PFSK-1 (cell line): ENCODE results near the gene PITPNM2.

ENCODE experiments used
- FOXP2 ChIP-seq: optimal IDR thresholded peaks from 2 replicates; pipeline ENCODE3; 2011; ENCODE audit warnings: borderline replicate concordance, control low read depth, inconsistent platforms; ENCODE audit not compliant: insufficient read depth; ENCODE audit errors: extremely low read length, extremely low read depth
- POLR2AphosphoS5 ChIP-seq: IDR thresholded peaks from 2 replicates; pipeline ENCODE4 v1.6.1; 2012; ENCODE audit warnings: low read depth, mild to moderate bottlenecking, control low read depth, low read length, moderate library complexity
- REST ChIP-seq, 2 experiments: IDR thresholded peaks; 2 replicates each; pipeline versions ENCODE4 v1.6.1 to v1.8.0; 2011 to 2012; ENCODE audit warnings: low read depth in 2 of 2, low read length in 2 of 2, control low read depth in 1 of 2, inconsistent platforms in 1 of 2, mild to moderate bottlenecking in 1 of 2, moderate library complexity in 1 of 2; ENCODE audit not compliant: insufficient read depth in 1 of 2
- SIN3A ChIP-seq: IDR thresholded peaks from 2 replicates; pipeline ENCODE4 v1.6.1; 2012; ENCODE audit warnings: mild to moderate bottlenecking, low read length, moderate library complexity, borderline replicate concordance; ENCODE audit not compliant: insufficient read depth
- TAF1 ChIP-seq: IDR thresholded peaks from 2 replicates; pipeline ENCODE4 v1.6.1; 2012; ENCODE audit warnings: low read length, control low read depth, borderline replicate concordance; ENCODE audit not compliant: insufficient read depth

The PITPNM2 gene

GRCh38 chr12:123145211-123145610 lies 5.7 kb downstream of the PITPNM2 start:
- TF ChIP-seq SIN3A = no peak
- TF ChIP-seq TAF1 = no peak
- TF ChIP-seq REST (IDR thresholded peaks at IDR 0.05; ENCODE audit: insufficient read depth in 1 of 2, low read depth in 2 of 2, low read length in 2 of 2) = no peak

- TF ChIP-seq REST (IDR thresholded peaks at IDR 0.05; ENCODE audit: insufficient read depth in 1 of 2, low read depth in 2 of 2, low read length in 2 of 2) = no peak
These were observed 7.0 kb downstream of the PITPNM2 start for GRCh38 chr12:123143736-123144461.

- TF ChIP-seq POLR2AphosphoS5 (no peak), SIN3A (no peak), TAF1 (no peak), FOXP2 (no peak), REST (IDR thresholded peaks at IDR 0.05; ENCODE audit: insufficient read depth in 1 of 2, low read depth in 2 of 2, low read length in 2 of 2) (no peak)
These were observed 7.8 kb downstream of the PITPNM2 start for GRCh38 chr12:123142921-123143735.

- no peak for TF ChIP-seq REST (IDR thresholded peaks at IDR 0.05; ENCODE audit: insufficient read depth in 1 of 2, low read depth in 2 of 2, low read length in 2 of 2)
- no peak for TF ChIP-seq POLR2AphosphoS5
- no peak for TF ChIP-seq FOXP2
- no peak for TF ChIP-seq SIN3A
- TF ChIP-seq TAF1 = no peak
These were observed 8.4 kb downstream of the PITPNM2 start for GRCh38 chr12:123142518-123142840.
